HEK293 (cell line): Measurements from ENCODE around the gene APLP1.

Experiments used
- CTCF ChIA-PET: fragments of 350-600 bp; formaldehyde crosslinking; extraction: SDS; loops from one replicate; lab custom pipeline; 2021; ENCODE audit warnings: antibody characterized with exemption; lab: Yijun Ruan, JAX
- POLR2A ChIA-PET: fragments of 300-600 bp; formaldehyde crosslinking; extraction: SDS; loops from one replicate; lab custom pipeline; 2020; ENCODE audit warnings: antibody characterized with exemption, inconsistent platforms; lab: Yijun Ruan, JAX
- H3K27ac ChIP-seq: fragments of 200-500 bp; sonication (Bioruptor generic); 2 replicates; pipeline ENCODE4 v1.5.1; 2014; ENCODE audit warnings: low read depth, low read length, control low read depth, inconsistent platforms; ENCODE audit errors: extremely low read depth
- H3K36me3 ChIP-seq, 2 experiments: fragments of 200-500 bp in 1 of 2; sonication (Bioruptor generic) in 1 of 2; 1 replicate in 1 of 2; 2 replicates in 1 of 2; pipeline ENCODE4 v1.5.1; 2014 to 2017; ENCODE audit warnings: inconsistent platforms in 2 of 2, low read length in 2 of 2; ENCODE audit not compliant: control insufficient read depth in 2 of 2, insufficient read depth in 1 of 2
- H3K4me1 ChIP-seq: fragments of 200-500 bp; sonication (Bioruptor generic); 2 replicates; pipeline ENCODE4 v1.5.1; 2014; ENCODE audit warnings: mild to moderate bottlenecking, low read length, inconsistent platforms; ENCODE audit not compliant: control insufficient read depth, insufficient read depth
- H3K4me3 ChIP-seq: 2 replicates; pipeline ENCODE4 v1.5.1; 2011; ENCODE audit warnings: low read depth, mild to moderate bottlenecking, control low read depth, low read length, moderate library complexity
- H3K9me3 ChIP-seq: fragments of 200-500 bp; sonication (Bioruptor generic); 2 replicates; pipeline ENCODE4 v1.5.1; 2014; ENCODE audit warnings: low read depth, low read length, inconsistent platforms; ENCODE audit not compliant: control insufficient read depth, insufficient read depth
- CTCF ChIP-seq: fragments of 450-650 bp; formaldehyde crosslinking; IDR thresholded peaks from 2 replicates; pipeline ENCODE4 v1.5.1; 2016; ENCODE audit warnings: missing biosample characterization, missing genetic modification characterization
- IKZF3 ChIP-seq: fragments of 450-650 bp; IDR thresholded peaks from 2 replicates; pipeline ENCODE4 v1.5.0; 2018; ENCODE audit warnings: missing biosample characterization, mild to moderate bottlenecking, missing genetic modification characterization, moderate library complexity
- KLF17 ChIP-seq: fragments of 450-650 bp; formaldehyde crosslinking; IDR thresholded peaks from 2 replicates; pipeline ENCODE4 v1.5.1; 2016; ENCODE audit warnings: missing biosample characterization, missing genetic modification characterization
- KLF8 ChIP-seq: fragments of 450-650 bp; formaldehyde crosslinking; IDR thresholded peaks from 2 replicates; pipeline ENCODE4 v1.5.1; 2016; ENCODE audit warnings: missing biosample characterization, missing genetic modification characterization
- PATZ1 ChIP-seq: fragments of 450-650 bp; formaldehyde crosslinking; IDR thresholded peaks from 2 replicates; pipeline ENCODE4 v1.5.1; 2016; ENCODE audit warnings: missing biosample characterization, missing genetic modification characterization
- PRDM4 ChIP-seq: fragments of 450-650 bp; formaldehyde crosslinking; IDR thresholded peaks from 2 replicates; pipeline ENCODE4 v1.5.1; 2017; ENCODE audit warnings: missing biosample characterization, missing genetic modification characterization
- SCRT2 ChIP-seq: fragments of 450-650 bp; formaldehyde crosslinking; IDR thresholded peaks from 2 replicates; pipeline ENCODE4 v1.5.1; 2016; ENCODE audit warnings: missing biosample characterization, missing genetic modification characterization
- ZBTB11 ChIP-seq: fragments of 450-650 bp; formaldehyde crosslinking; conservative IDR thresholded peaks from 2 replicates; pipeline ENCODE4 v1.5.1; 2016; ENCODE audit warnings: low read depth, missing biosample characterization, missing genetic modification characterization
- ZBTB20 ChIP-seq: fragments of 450-650 bp; formaldehyde crosslinking; IDR thresholded peaks from 2 replicates; pipeline ENCODE4 v1.5.1; 2016; ENCODE audit warnings: missing biosample characterization, missing genetic modification characterization
- ZFHX2 ChIP-seq: fragments of 450-650 bp; formaldehyde crosslinking; conservative IDR thresholded peaks from 2 replicates; pipeline ENCODE4 v1.5.1; 2016; ENCODE audit warnings: missing biosample characterization, missing genetic modification characterization
- ZNF148 ChIP-seq: fragments of 450-650 bp; formaldehyde crosslinking; IDR thresholded peaks from 2 replicates; pipeline ENCODE4 v1.5.0; 2017; ENCODE audit warnings: missing biosample characterization, missing genetic modification characterization, borderline replicate concordance
- ZNF16 ChIP-seq: fragments of 450-650 bp; formaldehyde crosslinking; IDR thresholded peaks from 2 replicates; pipeline ENCODE4 v1.5.1; 2016; ENCODE audit warnings: low read depth, missing biosample characterization, missing genetic modification characterization
- ZNF24 ChIP-seq: fragments of 450-650 bp; formaldehyde crosslinking; IDR thresholded peaks from 2 replicates; pipeline ENCODE4 v1.5.1; 2016; ENCODE audit warnings: missing biosample characterization, missing genetic modification characterization
- ZNF335 ChIP-seq: fragments of 450-650 bp; formaldehyde crosslinking; conservative IDR thresholded peaks from 2 replicates; pipeline ENCODE4 v1.5.1; 2016; ENCODE audit warnings: missing biosample characterization, missing genetic modification characterization
- ZNF341 ChIP-seq: fragments of 450-650 bp; formaldehyde crosslinking; IDR thresholded peaks from 2 replicates; pipeline ENCODE4; 2016; ENCODE audit warnings: low read depth, missing biosample characterization, missing genetic modification characterization
- ZNF394 ChIP-seq: fragments of 450-650 bp; formaldehyde crosslinking; IDR thresholded peaks from 2 replicates; pipeline ENCODE4 v1.5.1; 2016; ENCODE audit warnings: missing biosample characterization, missing genetic modification characterization, mild to moderate bottlenecking, moderate library complexity, borderline replicate concordance
- ZNF76 ChIP-seq: fragments of 450-650 bp; formaldehyde crosslinking; IDR thresholded peaks from 2 replicates; pipeline ENCODE4; 2016; ENCODE audit warnings: low read depth, missing biosample characterization, missing genetic modification characterization, borderline replicate concordance
- ZNF777 ChIP-seq: fragments of 450-650 bp; formaldehyde crosslinking; IDR thresholded peaks from 2 replicates; pipeline ENCODE4 v1.5.1; 2017; ENCODE audit warnings: missing biosample characterization, missing genetic modification characterization, borderline replicate concordance
- ZSCAN16 ChIP-seq: fragments of 450-650 bp; formaldehyde crosslinking; IDR thresholded peaks from 2 replicates; pipeline ENCODE4 v1.5.1; 2016; ENCODE audit warnings: missing biosample characterization, missing genetic modification characterization

Gene APLP1

GRCh38 chr19:35845215-35846037 lies 22.9 kb upstream of the APLP1 start (continued):
- TF ChIP-seq ZBTB11 (tag by site-specific recombination) = no peak

GRCh38 chr19:35846038-35846668 lies 22.2 kb upstream of the APLP1 start:
- H3K9me3 ChIP-seq = no peaks in the 10 kb centered on the region; the same call in 1 of the 2 replicates
- no peaks in the 10 kb centered on the region for H3K36me3 ChIP-seq
- ChIA-PET POLR2A (no interaction called here), CTCF (interaction anchor here (0.5 to 1.3 kb wide), 4 partner anchors 9 to 29 kb away, joined by 4 to 9 read pairs (median 4); partner anchors contain the start of gene KIRREL2)
- H3K4me3 ChIP-seq = peak overlapping the region; percentile 31
- no peak overlapping the region for H3K27ac ChIP-seq
- peaks cover 19% of the 10 kb centered on the region for H3K4me1 ChIP-seq
- TF ChIP-seq ZNF777 (tag by site-specific recombination) (peak; percentile 96), ZBTB20 (tag by site-specific recombination) (peak; percentile 51; the same call in 1 of the 2 replicates), ZNF24 (tag by site-specific recombination) (0 out of 2 replicates have a peak, but pooled peaks have one; percentile 11), ZSCAN16 (no peak), ZNF16 (tag by site-specific recombination) (no peak), PATZ1 (tag by site-specific recombination) (peak; percentile 46; the same call in 1 of the 2 replicates), CTCF (tag by site-specific recombination) (peak; percentile 68), ZNF341 (tag by site-specific recombination) (peak; percentile 40; the same call in 1 of the 2 replicates), SCRT2 (tag by site-specific recombination) (peak; percentile 79), ZNF335 (tag by site-specific recombination) (peak; percentile 44; the same call in 1 of the 2 replicates), ZNF394 (no peak), IKZF3 (tag by site-specific recombination) (peak; percentile 95), PRDM4 (tag by site-specific recombination) (no peak), KLF8 (tag by site-specific recombination) (0 out of 2 replicates have a peak, but pooled peaks have one; percentile 22), ZNF76 (tag by site-specific recombination) (peak; percentile 89), ZNF148 (tag by site-specific recombination) (no peak), KLF17 (tag by site-specific recombination) (no peak; the same call in 1 of the 2 replicates), ZFHX2 (tag by site-specific recombination) (peak; percentile 30; the same call in 1 of the 2 replicates)
